Measurements from ENCODE around the gene COL4A1.
A peak's percentile ranks its signal among the peaks of the same experiment; 100 is the strongest.

Gene COL4A1

DNA sequence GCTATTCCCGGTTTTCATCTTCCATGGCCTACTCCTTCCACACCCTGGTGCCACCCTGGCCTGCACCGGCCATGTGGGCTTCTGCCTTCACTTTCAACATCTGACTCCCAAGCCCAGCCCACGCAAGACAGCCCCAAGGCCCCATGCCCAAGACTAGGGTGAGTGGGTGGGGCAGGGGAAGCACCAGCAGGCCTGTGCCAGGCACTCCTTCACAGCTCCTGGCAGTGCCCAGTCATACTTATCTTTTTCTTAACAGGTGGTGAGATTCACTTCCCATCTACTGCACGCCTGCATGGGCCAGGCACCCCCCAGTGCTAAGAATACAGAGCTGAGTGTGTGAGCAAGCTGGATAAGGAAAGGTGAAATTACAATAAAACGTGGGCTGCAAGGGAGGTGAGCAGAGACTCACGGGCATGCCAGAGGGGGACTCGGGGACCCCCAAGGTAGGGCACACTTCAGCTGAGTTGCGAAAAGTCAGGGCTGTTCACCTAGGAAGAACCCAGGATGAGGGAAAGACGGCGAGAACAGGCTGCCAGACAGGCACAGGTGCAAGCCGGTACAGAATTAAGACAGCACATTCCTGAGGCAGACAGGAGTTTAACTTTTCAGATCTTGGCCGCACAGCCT, 55.7 kb downstream of the COL4A1 start:
- DNase-seq = no peak

DNA sequence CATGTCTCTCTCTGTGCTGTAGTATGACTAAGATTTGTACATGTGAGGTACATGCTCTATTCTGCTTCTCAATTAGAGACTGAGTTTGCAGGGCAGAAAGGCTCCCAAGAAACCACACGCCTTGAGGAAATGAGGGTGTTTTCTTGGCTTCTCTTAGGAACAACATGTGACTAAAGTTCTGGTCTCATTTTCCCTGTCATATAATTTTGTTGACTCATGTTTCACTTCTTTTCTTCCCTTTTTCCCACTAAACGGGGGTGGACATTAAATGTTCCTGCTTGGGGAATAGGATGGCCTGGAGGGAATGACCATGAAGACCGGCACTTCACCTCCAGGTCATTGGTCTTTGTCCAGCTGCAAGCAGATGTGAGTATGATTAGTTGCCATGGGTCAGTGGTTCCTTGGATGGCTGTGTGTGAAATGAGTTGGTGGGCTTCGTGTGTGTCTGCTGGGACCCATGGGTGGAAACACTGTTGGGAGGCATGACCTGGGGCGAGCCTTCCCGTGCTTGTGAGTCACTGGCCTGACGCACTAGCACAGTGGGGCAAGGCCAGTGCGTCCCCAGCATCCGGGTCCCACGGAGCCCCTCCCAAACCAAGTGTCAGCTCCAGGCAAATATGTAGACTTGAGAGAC, 56.6 kb downstream of the COL4A1 start:
- no peak for DNase-seq

DNA sequence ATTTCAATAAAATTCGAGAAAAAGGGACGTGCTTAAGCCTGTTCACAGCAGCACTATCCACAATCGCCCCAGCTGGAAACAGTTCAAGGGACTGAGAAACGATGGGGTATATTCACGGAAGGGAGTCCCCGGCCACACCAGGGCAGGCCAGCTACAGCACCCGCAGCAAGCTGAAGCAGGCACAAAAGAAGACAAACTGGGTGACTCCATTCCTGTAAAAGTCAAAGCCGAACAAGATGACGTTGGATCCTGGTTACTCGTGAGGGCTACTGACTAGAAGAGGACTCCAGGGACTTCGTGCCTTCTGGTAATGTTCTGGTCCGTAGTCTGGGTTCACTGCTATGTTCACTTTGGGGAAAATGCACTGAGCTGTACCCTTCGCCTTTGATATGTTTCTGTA, 57.6 kb downstream of the COL4A1 start:
- no peak for DNase-seq

DNA sequence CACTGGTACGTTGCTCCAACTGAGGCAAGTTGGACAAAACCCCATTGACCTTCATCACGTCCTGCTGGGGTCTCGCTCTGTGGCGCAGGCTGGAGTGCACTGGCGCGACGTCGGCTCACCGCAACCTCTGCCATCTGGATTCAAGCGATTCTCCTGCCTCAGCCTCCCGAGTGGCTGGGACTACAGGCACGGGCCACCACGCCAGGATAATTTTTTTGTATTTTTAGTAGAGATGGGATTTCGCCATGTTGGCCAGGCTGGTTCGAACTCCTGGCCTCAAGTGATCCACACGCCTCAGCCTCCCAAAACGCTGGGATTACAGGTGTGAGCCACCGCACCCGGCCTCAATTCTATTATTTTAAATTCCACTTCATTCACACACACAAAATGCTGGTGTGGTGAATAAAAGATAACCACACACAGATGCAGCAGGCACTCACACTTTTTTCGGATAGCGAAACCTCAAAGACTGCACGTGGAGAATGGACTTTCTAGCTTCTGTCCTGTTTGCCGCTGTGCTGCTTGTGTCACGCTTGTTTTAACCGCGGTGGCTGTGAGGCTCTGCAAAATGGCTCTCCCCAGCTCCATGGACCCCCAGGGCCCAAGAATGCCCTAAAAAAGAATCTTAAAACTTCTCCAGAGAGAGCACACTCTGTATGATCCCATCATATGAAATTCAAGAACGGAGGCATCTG, 58.4 kb downstream of the COL4A1 start:
- no peak for DNase-seq

GRCh38 chr13:110246530-110246929, 60.4 kb downstream of the COL4A1 start:
- DNase-seq = no peak

DNA sequence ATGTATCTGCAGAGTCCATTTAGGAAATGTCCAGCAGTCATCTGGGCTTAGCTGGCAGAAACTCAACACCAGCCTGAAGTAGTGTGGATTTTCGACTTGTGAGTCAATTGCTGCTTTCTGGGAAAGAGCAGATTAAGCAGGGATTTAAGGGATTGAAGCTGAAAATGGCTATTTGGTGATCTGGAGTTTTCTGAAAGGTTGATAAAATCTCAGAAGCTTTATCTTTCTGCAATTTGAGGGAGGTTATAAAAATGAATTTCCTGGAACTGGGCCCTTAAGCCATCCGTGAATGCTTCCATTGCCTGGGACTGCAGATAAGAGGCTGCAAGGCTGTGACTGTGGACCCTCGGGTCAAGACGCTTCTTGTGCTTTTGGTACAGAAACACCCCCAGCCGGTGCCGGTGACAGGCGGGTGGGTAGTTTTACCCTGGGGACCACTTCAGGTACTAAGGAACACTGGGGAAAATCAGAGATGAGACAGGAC, 61.5 kb downstream of the COL4A1 start:
- DNase-seq = no peak

DNA sequence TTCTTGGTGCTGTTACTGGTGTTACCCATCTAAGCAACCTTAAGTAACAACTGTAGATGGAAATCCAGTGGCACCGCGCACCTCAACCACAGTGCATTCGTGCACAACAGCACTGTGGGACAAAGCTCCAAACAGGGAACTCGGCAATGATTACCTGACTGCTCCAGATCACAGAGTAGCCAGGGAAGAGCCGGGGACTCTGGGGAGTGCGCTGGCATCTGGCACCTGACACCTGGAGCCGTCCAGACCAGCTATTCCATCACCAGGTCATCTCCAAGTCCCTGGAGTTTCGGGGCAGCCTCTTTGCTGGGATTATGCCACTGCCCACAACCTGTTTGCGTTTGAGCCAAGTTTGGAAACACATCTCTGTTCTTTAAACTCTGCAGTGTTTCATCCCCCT, 62.0 kb downstream of the COL4A1 start:
- DNase-seq = no peak

GRCh38 chr13:110244071-110244830, 62.7 kb downstream of the COL4A1 start:
- DNase-seq = no peak

GRCh38 chr13:110242615-110243014, 64.3 kb downstream of the COL4A1 start:
- DNase-seq = no peak

DNA sequence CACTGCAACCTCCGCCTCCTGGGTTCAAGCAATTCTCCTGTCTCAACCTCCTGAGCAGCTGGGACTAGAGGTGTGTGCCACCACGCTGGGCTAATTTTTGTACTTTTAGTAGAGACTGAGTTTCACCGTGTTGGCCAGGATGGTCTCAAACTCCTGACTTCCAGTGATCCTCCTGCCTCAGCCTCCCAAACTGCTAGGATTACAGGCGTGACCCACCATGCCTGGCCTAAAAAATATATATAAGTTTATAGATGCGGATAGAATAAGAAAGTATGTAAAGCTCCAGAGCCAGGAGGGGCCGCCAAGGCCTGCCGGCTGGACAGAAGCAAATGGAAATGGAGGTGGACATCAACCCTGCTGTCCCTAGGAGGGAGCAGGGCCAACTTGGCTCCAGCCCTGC, 66.0 kb downstream of the COL4A1 start:
- DNase-seq = no peak

DNA sequence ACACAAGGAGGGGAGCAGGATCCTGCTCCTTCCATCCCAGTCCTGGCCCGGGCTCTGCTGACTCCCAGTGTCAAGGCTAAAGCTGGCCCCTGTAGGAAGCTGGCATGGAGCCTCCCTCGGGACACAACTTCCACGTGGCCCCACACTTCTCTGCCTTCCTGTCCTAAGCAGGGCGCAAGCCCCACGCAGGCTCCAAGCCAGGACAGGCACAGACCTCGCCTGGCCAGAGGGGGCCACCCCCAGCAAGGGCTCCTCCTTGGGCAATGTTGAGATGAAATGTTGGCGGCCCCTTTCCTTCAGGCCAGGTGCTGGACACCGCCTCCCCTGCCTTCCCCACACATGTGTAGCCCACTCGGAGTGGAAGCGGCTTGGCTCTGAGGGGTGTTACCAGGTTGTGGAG, 66.6 kb downstream of the COL4A1 start:
- DNase-seq = no peak

GRCh38 chr13:110239280-110240125, 67.5 kb downstream of the COL4A1 start:
- no peak for DNase-seq

- no peak for DNase-seq
Measured at GRCh38 chr13:110238818-110239195, 68.2 kb downstream of the COL4A1 start.

- DNase-seq = no peak
Measured at GRCh38 chr13:110237875-110238817, 68.8 kb downstream of the COL4A1 start.

DNA sequence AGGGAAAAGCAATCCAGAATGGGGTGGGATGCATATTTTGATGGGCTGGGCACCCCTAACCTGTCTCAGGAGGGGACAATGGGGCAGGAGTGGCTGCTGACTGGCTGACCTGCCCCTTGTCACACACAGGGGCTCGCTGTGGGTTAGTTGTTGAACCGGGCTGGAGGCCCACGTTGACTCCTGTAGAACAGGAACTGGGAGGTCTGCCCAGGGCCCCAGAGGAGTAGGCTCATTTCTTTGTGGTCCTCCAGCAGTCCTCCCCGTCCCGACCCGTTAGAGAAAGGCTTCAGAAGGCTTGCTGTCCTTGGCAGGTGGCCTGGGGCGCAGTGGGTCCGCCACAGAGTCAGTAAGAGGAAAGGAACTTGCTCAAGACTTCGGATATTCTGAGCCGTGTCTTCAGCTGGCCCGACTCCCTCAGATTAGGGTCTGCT, 70.1 kb downstream of the COL4A1 start:
- no peak for DNase-seq

GRCh38 chr13:110236431-110236830, 70.5 kb downstream of the COL4A1 start:
- no peak for DNase-seq

GRCh38 chr13:110234532-110234931, 72.4 kb downstream of the COL4A1 start:
- no peak for DNase-seq

DNA sequence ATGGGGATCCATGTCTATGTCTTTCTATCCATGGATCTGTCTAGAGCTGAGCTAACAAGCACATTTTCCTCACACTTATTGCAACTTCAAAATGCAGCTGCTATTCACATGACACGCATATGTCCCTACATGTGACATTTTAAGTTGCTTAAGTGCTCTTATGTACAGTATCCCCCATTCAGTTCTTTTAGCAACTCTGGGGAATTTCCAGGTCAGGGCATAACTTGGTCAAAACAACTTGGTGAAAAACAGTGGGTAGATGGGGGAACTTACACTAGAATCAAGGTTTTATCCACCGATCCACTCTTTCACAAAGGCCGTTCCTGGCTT, 73.0 kb downstream of the COL4A1 start:
- DNase-seq = no peak

DNA sequence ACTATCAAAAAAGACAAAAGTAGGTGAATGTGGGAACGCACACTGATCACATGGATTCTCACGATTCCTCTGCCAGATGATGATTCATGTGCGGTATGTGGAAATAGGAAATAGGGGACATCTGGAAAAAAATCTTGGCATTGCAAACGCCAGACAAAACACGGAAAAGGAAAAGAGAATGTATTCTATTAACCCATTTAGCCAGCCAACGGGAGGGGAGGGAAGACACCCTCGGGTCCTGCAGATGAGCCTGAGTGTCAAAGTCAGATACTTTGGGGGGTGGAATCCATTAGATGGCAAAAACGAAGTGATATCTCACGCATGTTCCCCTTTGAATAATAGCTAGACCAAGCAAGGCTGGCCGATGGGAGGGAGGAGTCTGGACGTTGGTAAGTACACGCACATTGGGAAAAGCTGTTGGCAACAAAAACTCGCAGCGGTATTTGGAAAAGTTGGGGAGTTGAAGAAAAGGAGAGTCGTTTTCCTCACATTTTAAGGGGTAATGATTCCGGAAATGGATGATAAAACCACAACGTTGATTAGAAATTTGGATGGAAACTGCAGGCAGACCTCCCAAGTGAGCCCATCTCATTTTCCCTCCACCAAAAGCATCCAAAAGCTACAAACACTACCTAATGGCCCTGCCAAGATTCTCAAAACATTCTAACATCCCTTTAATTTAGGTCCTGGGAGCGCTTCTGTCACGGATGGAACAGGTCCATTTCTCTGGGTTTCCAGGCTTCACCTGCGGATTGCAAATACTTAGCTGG, 73.6 kb downstream of the COL4A1 start:
- DNase-seq = no peak

- DNase-seq = no peak
Measured at GRCh38 chr13:110232756-110233155, 74.2 kb downstream of the COL4A1 start.

DNA sequence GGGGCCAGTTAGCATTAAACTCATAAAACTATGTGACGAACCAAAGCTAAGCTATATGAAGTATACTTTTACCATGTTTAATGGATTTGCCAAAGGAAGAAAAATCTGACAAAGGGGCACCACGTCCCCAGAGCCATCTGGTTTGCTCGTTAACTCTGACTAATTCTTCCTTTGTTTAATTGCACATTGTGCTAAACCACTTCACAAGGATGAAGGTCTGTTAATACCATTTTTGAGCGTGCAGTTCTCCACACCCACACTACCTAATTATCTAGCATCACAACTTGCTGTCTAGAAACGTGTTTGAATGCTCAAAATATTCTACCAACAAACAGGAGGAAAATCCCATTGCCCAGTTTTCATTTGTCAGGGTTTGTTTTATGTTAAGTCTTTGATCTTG, 74.8 kb downstream of the COL4A1 start:
- peak; percentile 6 for DNase-seq

Data from NCI-H1105 treated with DMSO at 0.1 percent for 48 hours (cell line).